Measurements from ENCODE around the gene UBASH3B.

Gene UBASH3B

GRCh38 chr11:122764371-122765090, 109.0 kb downstream of the UBASH3B start:
- TF ChIP-seq, protein P1, sequence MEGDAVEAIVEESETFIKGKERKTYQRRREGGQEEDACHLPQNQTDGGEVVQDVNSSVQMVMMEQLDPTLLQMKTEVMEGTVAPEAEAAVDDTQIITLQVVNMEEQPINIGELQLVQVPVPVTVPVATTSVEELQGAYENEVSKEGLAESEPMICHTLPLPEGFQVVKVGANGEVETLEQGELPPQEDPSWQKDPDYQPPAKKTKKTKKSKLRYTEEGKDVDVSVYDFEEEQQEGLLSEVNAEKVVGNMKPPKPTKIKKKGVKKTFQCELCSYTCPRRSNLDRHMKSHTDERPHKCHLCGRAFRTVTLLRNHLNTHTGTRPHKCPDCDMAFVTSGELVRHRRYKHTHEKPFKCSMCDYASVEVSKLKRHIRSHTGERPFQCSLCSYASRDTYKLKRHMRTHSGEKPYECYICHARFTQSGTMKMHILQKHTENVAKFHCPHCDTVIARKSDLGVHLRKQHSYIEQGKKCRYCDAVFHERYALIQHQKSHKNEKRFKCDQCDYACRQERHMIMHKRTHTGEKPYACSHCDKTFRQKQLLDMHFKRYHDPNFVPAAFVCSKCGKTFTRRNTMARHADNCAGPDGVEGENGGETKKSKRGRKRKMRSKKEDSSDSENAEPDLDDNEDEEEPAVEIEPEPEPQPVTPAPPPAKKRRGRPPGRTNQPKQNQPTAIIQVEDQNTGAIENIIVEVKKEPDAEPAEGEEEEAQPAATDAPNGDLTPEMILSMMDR (conservative IDR thresholded peaks at IDR 0.05; ENCODE audit: control insufficient read depth, insufficient read depth, low read depth, low read length): no peak

DNA sequence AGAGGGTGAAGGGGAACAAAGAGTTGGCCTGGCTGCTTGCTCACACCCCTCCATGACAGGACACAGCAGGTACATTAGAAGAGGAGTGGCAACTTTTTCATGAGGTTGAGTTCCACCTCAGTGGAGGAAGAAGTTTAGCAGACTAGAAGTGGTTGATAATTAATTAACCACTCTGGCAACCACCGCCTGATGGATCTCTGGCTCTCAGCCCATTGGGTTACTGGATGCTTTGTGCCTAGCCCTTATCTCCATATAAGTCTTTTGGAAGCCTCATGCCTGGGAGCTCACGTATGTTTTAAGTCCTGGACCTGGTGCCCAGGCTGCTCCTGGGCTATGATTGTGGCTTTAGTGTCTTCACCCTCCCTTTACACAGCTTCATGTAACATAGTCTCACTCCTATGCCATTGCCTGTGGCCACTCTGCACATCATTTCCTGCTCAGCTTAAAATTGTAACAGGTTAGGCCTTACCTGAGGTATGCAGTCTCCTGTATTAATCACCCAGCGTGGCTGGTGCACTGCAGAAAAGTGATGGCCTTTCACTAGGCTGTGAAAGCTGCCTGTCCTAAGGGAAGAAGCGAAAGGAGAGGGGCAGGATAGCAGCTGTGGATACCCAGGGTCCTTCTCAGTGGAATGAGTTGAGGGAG, 110.1 kb downstream of the UBASH3B start:
- H3K4me3 ChIP-seq (ENCODE audit: control insufficient read depth, low read depth, low read length): no peak overlapping the region
- TF ChIP-seq, protein P1 (conservative IDR thresholded peaks at IDR 0.05; ENCODE audit: control insufficient read depth, insufficient read depth, low read depth, low read length): no peak
- no peak for DNase-seq (ENCODE audit: low read depth)

More at GRCh38 chr11:122764371-122765090, 109.0 kb downstream of the UBASH3B start:
- no peak overlapping the region for H3K4me3 ChIP-seq (ENCODE audit: control insufficient read depth, low read depth, low read length)
- no peak for DNase-seq (ENCODE audit: low read depth)

- H3K4me3 ChIP-seq (ENCODE audit: control insufficient read depth, low read depth, low read length): no peak overlapping the region
- peak; percentile 71 for DNase-seq (ENCODE audit: low read depth)
- TF ChIP-seq, protein P1 (conservative IDR thresholded peaks at IDR 0.05; ENCODE audit: control insufficient read depth, insufficient read depth, low read depth, low read length): no peak
Measured at GRCh38 chr11:122769126-122769780, 113.7 kb downstream of the UBASH3B start.

GRCh38 chr11:122772945-122773344, 117.4 kb downstream of the UBASH3B start:
- H3K4me3 ChIP-seq (ENCODE audit: control insufficient read depth, low read depth, low read length): no peak overlapping the region
- peak; percentile 66 for DNase-seq (ENCODE audit: low read depth)
- TF ChIP-seq, protein P1 (conservative IDR thresholded peaks at IDR 0.05; ENCODE audit: control insufficient read depth, insufficient read depth, low read depth, low read length): no peak

DNA sequence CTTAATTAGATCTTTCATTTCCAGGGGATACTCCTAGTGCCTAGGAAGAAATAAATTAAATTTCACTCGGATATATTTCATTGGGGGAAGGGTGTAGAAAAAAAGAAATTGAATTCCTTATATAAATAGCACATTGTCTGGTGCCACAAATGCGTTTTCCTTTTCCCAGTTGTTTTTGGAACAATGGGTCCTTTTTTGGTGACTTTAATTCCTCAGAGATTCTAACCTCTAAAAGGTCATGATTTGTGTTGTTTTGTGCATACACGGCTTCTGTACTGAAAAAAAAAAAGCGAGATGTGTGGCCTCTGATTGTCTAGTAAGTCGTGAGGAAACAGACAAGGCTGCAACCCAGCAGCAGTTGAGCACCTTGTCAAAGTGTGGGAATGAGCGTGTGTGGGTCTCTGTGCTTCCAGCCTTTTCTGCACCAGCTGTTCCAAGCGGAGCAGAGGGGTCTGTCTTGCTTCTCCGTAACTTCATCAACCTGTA, 118.3 kb downstream of the UBASH3B start:
- no peak overlapping the region for H3K4me3 ChIP-seq (ENCODE audit: control insufficient read depth, low read depth, low read length)
- no peak for DNase-seq (ENCODE audit: low read depth)
- TF ChIP-seq, protein P1 (conservative IDR thresholded peaks at IDR 0.05; ENCODE audit: control insufficient read depth, insufficient read depth, low read depth, low read length): no peak

- DNase-seq (ENCODE audit: low read depth): no peak
- TF ChIP-seq, protein P1 (conservative IDR thresholded peaks at IDR 0.05; ENCODE audit: control insufficient read depth, insufficient read depth, low read depth, low read length): no peak
- no peak overlapping the region for H3K4me3 ChIP-seq (ENCODE audit: control insufficient read depth, low read depth, low read length)
Measured at GRCh38 chr11:122775675-122776271, 120.3 kb downstream of the UBASH3B start.
